ENCODE data around the gene CDCA4. TPM values are rescaled to one million over a fixed set of nuclear protein-coding genes. Genes with fewer than 3 reads are reported as not detected.
"Not testable (repeated sequence)": the region's sequence is repeated elsewhere in the genome, so short reads cannot be mapped to it uniquely, and the experiment has no call there.

CDCA4 gene
- total and polyA plus RNA-seq, 9 donors = 15.6 to 28.0 (median 22.3) TPM

GRCh38 chr14:105065280-105066228 is 44.7 kb upstream of the CDCA4 start, which contains the start of gene GPR132:
GPR132 (minus strand) TSS chr14:105065430; CDS start chr14:105055420, 10,010 bp downstream.
- Histone ChIP-seq H3K4me1 (ENCODE audit: control insufficient read depth, insufficient read depth, low read length) (peaks cover 47% of the 10 kb centered on the region), H3K4me3 (ENCODE audit: low read length) (peak within 1 kb of the TSS; percentile 12), H3K27ac (ENCODE audit: low read length) (peak within 1 kb of the TSS; percentile 55), H3K36me3 (ENCODE audit: control insufficient read depth, insufficient read depth, low read length) (no peaks in the 10 kb centered on the region), H3K27me3 (ENCODE audit: control insufficient read depth, insufficient read depth, low read length) (peaks cover 11% of the 10 kb centered on the region), H3K9me3 (replicated peaks; ENCODE audit: control insufficient read depth, low read depth, low read length) (no peaks in the 10 kb centered on the region)
- 55% methylated on average over 10 of the region's 22 CpGs for WGBS (ENCODE audit: insufficient coverage)
- DNase-seq = no peak

- no peak for DNase-seq
- WGBS (ENCODE audit: insufficient coverage) = 61% methylated on average over 11 of the region's 12 CpGs
- Histone ChIP-seq H3K4me3 (ENCODE audit: low read length) (peak overlapping the region; percentile 12), H3K27ac (ENCODE audit: low read length) (no peak overlapping the region), H3K9me3 (replicated peaks; ENCODE audit: control insufficient read depth, low read depth, low read length) (no peaks in the 10 kb centered on the region), H3K36me3 (ENCODE audit: control insufficient read depth, insufficient read depth, low read length) (no peaks in the 10 kb centered on the region), H3K27me3 (ENCODE audit: control insufficient read depth, insufficient read depth, low read length) (peaks cover 5% of the 10 kb centered on the region), H3K4me1 (ENCODE audit: control insufficient read depth, insufficient read depth, low read length) (peaks cover 47% of the 10 kb centered on the region)
Measured at GRCh38 chr14:105064721-105065143, 43.8 kb upstream of the CDCA4 start.

- H3K36me3 ChIP-seq (ENCODE audit: control insufficient read depth, insufficient read depth, low read length) = no peaks in the 10 kb centered on the region
- DNase-seq = no peak
- no peak overlapping the region for H3K4me3 ChIP-seq (ENCODE audit: low read length)
- 84% methylated on average over 10 of the region's 10 CpGs for WGBS (ENCODE audit: insufficient coverage)
- peaks cover 54% of the 10 kb centered on the region for H3K4me1 ChIP-seq (ENCODE audit: control insufficient read depth, insufficient read depth, low read length)
- H3K27me3 ChIP-seq (ENCODE audit: control insufficient read depth, insufficient read depth, low read length) = peaks cover 2% of the 10 kb centered on the region
- no peaks in the 10 kb centered on the region for H3K9me3 ChIP-seq (replicated peaks; ENCODE audit: control insufficient read depth, low read depth, low read length)
- H3K27ac ChIP-seq (ENCODE audit: low read length) = no peak overlapping the region
Measured at GRCh38 chr14:105064001-105064400, 43.1 kb upstream of the CDCA4 start.

GRCh38 chr14:105063506-105063905 is 42.6 kb upstream of the CDCA4 start:
- DNase-seq; H3K27me3 ChIP-seq (ENCODE audit: control insufficient read depth, insufficient read depth, low read length); H3K4me3 ChIP-seq (ENCODE audit: low read length); H3K9me3 ChIP-seq (replicated peaks; ENCODE audit: control insufficient read depth, low read depth, low read length); H3K36me3 ChIP-seq (ENCODE audit: control insufficient read depth, insufficient read depth, low read length); H3K27ac ChIP-seq (ENCODE audit: low read length): not testable (repeated sequence)
- 85% methylated on average over 6 of the region's 10 CpGs for WGBS (ENCODE audit: insufficient coverage)
- peaks cover 58% of the 10 kb centered on the region for H3K4me1 ChIP-seq (ENCODE audit: control insufficient read depth, insufficient read depth, low read length)

- peaks cover 61% of the 10 kb centered on the region for H3K4me1 ChIP-seq (ENCODE audit: control insufficient read depth, insufficient read depth, low read length)
- H3K27ac ChIP-seq (ENCODE audit: low read length) = no peak overlapping the region
Measured at GRCh38 chr14:105063056-105063455, 42.2 kb upstream of the CDCA4 start.

GRCh38 chr14:105062048-105062433 is 41.2 kb upstream of the CDCA4 start:
- no peak for DNase-seq
- Histone ChIP-seq H3K9me3 (replicated peaks; ENCODE audit: control insufficient read depth, low read depth, low read length) (no peaks in the 10 kb centered on the region), H3K36me3 (ENCODE audit: control insufficient read depth, insufficient read depth, low read length) (no peaks in the 10 kb centered on the region), H3K4me1 (ENCODE audit: control insufficient read depth, insufficient read depth, low read length) (peaks cover 57% of the 10 kb centered on the region), H3K27me3 (ENCODE audit: control insufficient read depth, insufficient read depth, low read length) (no peaks in the 10 kb centered on the region), H3K27ac (ENCODE audit: low read length) (no peak overlapping the region), H3K4me3 (ENCODE audit: low read length) (no peak overlapping the region)
- 83% methylated on average over 7 of the region's 7 CpGs for WGBS (ENCODE audit: insufficient coverage)

More at GRCh38 chr14:105063056-105063455, 42.2 kb upstream of the CDCA4 start:
- H3K27me3 ChIP-seq (ENCODE audit: control insufficient read depth, insufficient read depth, low read length) = peaks cover 2% of the 10 kb centered on the region
- H3K4me3 ChIP-seq (ENCODE audit: low read length) = no peak overlapping the region
- WGBS (ENCODE audit: insufficient coverage) = 91% methylated on average over 8 of the region's 10 CpGs
- peak; percentile 57 for DNase-seq
- H3K36me3 ChIP-seq (ENCODE audit: control insufficient read depth, insufficient read depth, low read length) = no peaks in the 10 kb centered on the region
- no peaks in the 10 kb centered on the region for H3K9me3 ChIP-seq (replicated peaks; ENCODE audit: control insufficient read depth, low read depth, low read length)

GRCh38 chr14:105061428-105062047 is 40.7 kb upstream of the CDCA4 start:
- Histone ChIP-seq H3K4me3 (ENCODE audit: low read length) (no peak overlapping the region), H3K9me3 (replicated peaks; ENCODE audit: control insufficient read depth, low read depth, low read length) (no peaks in the 10 kb centered on the region), H3K4me1 (ENCODE audit: control insufficient read depth, insufficient read depth, low read length) (peaks cover 52% of the 10 kb centered on the region), H3K27me3 (ENCODE audit: control insufficient read depth, insufficient read depth, low read length) (no peaks in the 10 kb centered on the region), H3K27ac (ENCODE audit: low read length) (peak overlapping the region; percentile 65), H3K36me3 (ENCODE audit: control insufficient read depth, insufficient read depth, low read length) (no peaks in the 10 kb centered on the region)
- DNase-seq = peak; percentile 49
- WGBS (ENCODE audit: insufficient coverage) = 33% methylated on average over 10 of the region's 13 CpGs

- peak; percentile 78 for DNase-seq
- no peaks in the 10 kb centered on the region for H3K36me3 ChIP-seq (ENCODE audit: control insufficient read depth, insufficient read depth, low read length)
- peaks cover 49% of the 10 kb centered on the region for H3K4me1 ChIP-seq (ENCODE audit: control insufficient read depth, insufficient read depth, low read length)
- peaks cover under 1% of the 10 kb centered on the region for H3K27me3 ChIP-seq (ENCODE audit: control insufficient read depth, insufficient read depth, low read length)
- WGBS (ENCODE audit: insufficient coverage) = 31% methylated on average over 28 of the region's 30 CpGs
- no peak overlapping the region for H3K4me3 ChIP-seq (ENCODE audit: low read length)
- peak overlapping the region; percentile 65 for H3K27ac ChIP-seq (ENCODE audit: low read length)
- no peaks in the 10 kb centered on the region for H3K9me3 ChIP-seq (replicated peaks; ENCODE audit: control insufficient read depth, low read depth, low read length)
Measured at GRCh38 chr14:105060751-105061427, 40.0 kb upstream of the CDCA4 start.

- Histone ChIP-seq H3K9me3 (replicated peaks; ENCODE audit: control insufficient read depth, low read depth, low read length) (no peaks in the 10 kb centered on the region), H3K36me3 (ENCODE audit: control insufficient read depth, insufficient read depth, low read length) (no peaks in the 10 kb centered on the region), H3K4me3 (ENCODE audit: low read length) (no peak overlapping the region), H3K27me3 (ENCODE audit: control insufficient read depth, insufficient read depth, low read length) (peaks cover 6% of the 10 kb centered on the region), H3K4me1 (ENCODE audit: control insufficient read depth, insufficient read depth, low read length) (peaks cover 44% of the 10 kb centered on the region), H3K27ac (ENCODE audit: low read length) (no peak overlapping the region)
- DNase-seq = no peak
- 63% methylated on average over 10 of the region's 16 CpGs for WGBS (ENCODE audit: insufficient coverage)
Measured at GRCh38 chr14:105059925-105060565, 39.2 kb upstream of the CDCA4 start.
